HepG2 (cell line): ENCODE measurements around the gene WARS2. TPM values are rescaled to one million over a fixed set of nuclear protein-coding genes. Genes with fewer than 3 reads are reported as not detected.
"Not testable (repeated sequence)": the region's sequence is repeated elsewhere in the genome, so short reads cannot be mapped to it uniquely, and the experiment has no call there.

Experiments
- ATAC-seq: fragments of 200-7000 bp; cut with Tn5 transposase; 3 replicates; pipeline ENCODE4 v1.9.1; 2020; ENCODE audit warnings: mild to moderate bottlenecking, moderate library complexity
- BruUV-seq: library from RNA; stranded (reverse); fragments of 400-500 nt; replicated peaks from 2 replicates; lab custom pipeline; 2021; lab: Mats Ljungman, UMichigan
- CTCF ChIA-PET: fragments of 300-600 bp; formaldehyde crosslinking; extraction: SDS; loops from one replicate; lab custom pipeline; 2021; ENCODE audit warnings: low total read pairs, inconsistent platforms, low intra/inter-chr PET ratio; lab: Yijun Ruan, JAX
- POLR2A ChIA-PET: fragments of 350-600 bp; sonication (Branson Sonifier 250); formaldehyde crosslinking; loops from one replicate; lab custom pipeline; 2020; ENCODE audit warnings: antibody characterized with exemption, inconsistent platforms; lab: Yijun Ruan, JAX
- DNase-seq: peaks from one replicate; pipeline ENCODE4 v3.0.0-alpha.2; 2015; ENCODE audit warnings: low spot score
- FAIRE-seq: peaks from 3 replicates; lab custom pipeline; 2011; peaks lifted over from hg19 to GRCh38; lab: Jason Lieb, UNC
- H2AFZ ChIP-seq: one replicate; pipeline ENCODE4 v1.6.1; 2011; ENCODE audit warnings: low read length, inconsistent platforms
- H3K27ac ChIP-seq: fragments of 300-600 bp; 3 replicates; pipeline ENCODE4 v1.8.0; 2011; ENCODE audit warnings: mixed run types, mild to moderate bottlenecking, mixed read lengths, low read length, inconsistent platforms; ENCODE audit not compliant: insufficient read depth; ENCODE audit errors: extremely low read length
- H3K27me3 ChIP-seq, 2 experiments: fragments of 200-600 bp in 1 of 2; 2 replicates in 1 of 2; 3 replicates in 1 of 2; pipeline versions ENCODE4 v1.6.0 to v1.8.0; 2011; ENCODE audit warnings: low read length in 2 of 2, mild to moderate bottlenecking in 2 of 2, moderate library complexity in 2 of 2, inconsistent platforms in 1 of 2; ENCODE audit not compliant: insufficient read depth in 2 of 2, control insufficient read depth in 1 of 2
- H3K36me3 ChIP-seq, 2 experiments: fragments of 200-600 bp in 1 of 2; replicated peaks in 1 of 2; 2 replicates in 1 of 2; 3 replicates in 1 of 2; pipeline versions ENCODE4 v1.5.1 to v1.8.0; 2011; ENCODE audit warnings: low read length in 2 of 2, inconsistent platforms in 1 of 2; ENCODE audit not compliant: insufficient read depth in 2 of 2, control insufficient read depth in 1 of 2
- H3K4me1 ChIP-seq: 2 replicates; pipeline ENCODE4 v1.5.1; 2012; ENCODE audit warnings: low read length, inconsistent platforms; ENCODE audit not compliant: insufficient read depth
- H3K4me2 ChIP-seq: 2 replicates; pipeline ENCODE4 v1.6.0; 2011; ENCODE audit warnings: low read depth, low read length, inconsistent platforms
- H3K4me3 ChIP-seq, 3 experiments: fragments of 200-600 bp in 1 of 3; sonication (generic), shearing (Covaris generic) in 1 of 3; replicated peaks in 1 of 3; 2 replicates each; pipeline ENCODE4 v1.5.1; 2011 to 2016; ENCODE audit warnings: low read length in 3 of 3, inconsistent platforms in 2 of 3, low read depth in 2 of 3, mild to moderate bottlenecking in 2 of 3, control low read depth in 1 of 3, mixed read lengths in 1 of 3; ENCODE audit not compliant: insufficient read depth in 1 of 3
- H3K79me2 ChIP-seq: one replicate; pipeline ENCODE4 v1.6.1; 2011; ENCODE audit warnings: low read length, inconsistent platforms; ENCODE audit not compliant: insufficient read depth
- H3K9ac ChIP-seq: 2 replicates; pipeline ENCODE4 v1.6.0; 2011; ENCODE audit warnings: mild to moderate bottlenecking, low read depth, low read length, inconsistent platforms; ENCODE audit not compliant: insufficient read depth
- H3K9me3 ChIP-seq: 2 replicates; pipeline ENCODE4 v1.5.1; 2012; ENCODE audit warnings: mild to moderate bottlenecking, low read length
- H4K20me1 ChIP-seq: 2 replicates; pipeline ENCODE4 v1.6.0; 2011; ENCODE audit warnings: inconsistent platforms, mild to moderate bottlenecking, low read length, moderate library complexity; ENCODE audit not compliant: insufficient read depth
- HMGA1 ChIP-seq: sonication (generic); formaldehyde crosslinking; conservative IDR thresholded peaks from 2 replicates; pipeline ENCODE4 v1.4.0; 2020; ENCODE audit warnings: missing genetic modification reagents
- HOXA7 ChIP-seq: sonication (generic); formaldehyde crosslinking; IDR thresholded peaks from 2 replicates; pipeline ENCODE4 v1.8.1; 2022; ENCODE audit warnings: mild to moderate bottlenecking, missing genetic modification reagents, moderate library complexity
- JDP2 ChIP-seq: sonication (generic); formaldehyde crosslinking; IDR thresholded peaks from 2 replicates; pipeline ENCODE4 v1.8.1; 2022; ENCODE audit warnings: missing genetic modification reagents, borderline replicate concordance
- SRSF4 ChIP-seq: fragments of 200-400 bp; formaldehyde crosslinking; IDR thresholded peaks from one replicate; pipeline ENCODE4 v1.6.1; 2018; ENCODE audit warnings: mild to moderate bottlenecking, low read depth, low read length, moderate library complexity; ENCODE audit not compliant: poor library complexity, severe bottlenecking
- WGBS: methylation state at CpG from one replicate; pipeline ENCODE4 v1.1.6; 2017; ENCODE audit warnings: low lambda C conversion rate; 5-methylcytosine and 5-hydroxymethylcytosine counted together
- in situ Hi-C: cut with HindIII; loops from 2 replicates; pipeline ENCODE4 v1.10.0; 2017; ENCODE audit warnings: low pct_unique_long_range_greater_than_20kb; ENCODE audit not compliant: extremely low pct_ligation_motif_present
- intact Hi-C: fragments of 100-400 bp; cut with micrococcal nuclease; formaldehyde crosslinking; loops from one replicate; pipeline ENCODE4 v1.10.0; 2022; ENCODE audit not compliant: unreplicated experiment
- polyA plus RNA-seq, 8 experiments: library from polyadenylated mRNA; depleted of rRNA in 3 of 8; stranded (reverse) in 7 of 8; unstranded in 1 of 8; fragments of >200 nt; fragmentation: Illumina TruSeq in 4 of 8; extraction: Trizol in 4 of 8; gene quantifications; 2 replicates each; pipeline versions ENCODE4 v1.2.1 to v1.2.3, GENCODE V29; 2011 to 2016; ENCODE audit warnings: low read depth in 4 of 8, missing spikeins in 1 of 8, mixed read lengths in 1 of 8; ENCODE audit not compliant: insufficient read depth in 1 of 8
- total RNA-seq, 5 experiments: library from RNA; depleted of rRNA; stranded (reverse); fragments of >200 nt; fragmentation: Illumina TruSeq; extraction: Trizol; gene quantifications; 2 replicates each; pipeline ENCODE4 v1.2.3, GENCODE V29; 2016; ENCODE audit warnings: low read depth in 1 of 5
- TF ChIP-seq, protein P1 (sequence below): sonication (generic); formaldehyde crosslinking; IDR thresholded peaks from 2 replicates; pipeline ENCODE4 v1.4.0; 2020; ENCODE audit warnings: missing genetic modification reagents, mild to moderate bottlenecking, borderline replicate concordance
- TF ChIP-seq, protein P2 (sequence below): IDR thresholded peaks from 2 replicates; pipeline ENCODE4 v1.6.1; 2016; ENCODE audit warnings: missing biosample characterization, missing genetic modification reagents, low read depth

Gene WARS2
- total and polyA plus RNA-seq, 2 of the 13 experiments (the other 11 are each of a cell fraction or from before 2014, with no cell fraction given): 12.4 to 18.8 TPM

GRCh38 chr1:119179051-119179450 is 38.6 kb upstream of the WARS2 start:
- no TSS peak for BruUV-seq
- CTCF ChIA-PET: no interaction called here

DNA sequence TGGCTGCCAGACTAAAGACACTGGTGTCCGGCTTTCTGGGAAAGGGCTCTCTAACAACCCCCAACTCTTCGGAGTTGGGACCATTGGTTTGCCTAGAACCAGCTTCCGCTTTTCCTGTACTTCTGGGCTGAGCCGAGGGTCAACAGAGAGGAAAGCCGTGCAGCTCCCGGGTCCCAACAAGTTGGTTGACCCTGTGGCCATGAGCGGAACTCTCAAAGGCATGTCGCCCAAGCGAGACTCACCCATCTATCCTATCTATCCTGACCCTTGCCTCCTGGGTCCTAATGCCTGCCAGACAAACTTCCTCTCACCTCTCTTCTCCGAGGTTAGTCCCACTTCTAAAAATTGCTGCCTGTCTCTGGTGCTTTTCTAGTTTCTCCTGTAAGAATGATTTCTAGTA is 32.5 kb upstream of the WARS2 start:
- POLR2A ChIA-PET, H3K4me1 ChIP-seq, H2AFZ ChIP-seq, intact Hi-C loops, H3K36me3 ChIP-seq, CTCF ChIA-PET, H4K20me1 ChIP-seq, H3K27me3 ChIP-seq, DNase-seq, ATAC-seq, FAIRE-seq, BruUV-seq, H3K79me2 ChIP-seq, H3K27ac ChIP-seq, H3K4me3 ChIP-seq, in situ Hi-C loops, H3K4me2 ChIP-seq, H3K9me3 ChIP-seq, H3K9ac ChIP-seq: not testable (repeated sequence)
- 97% methylated on average over 5 of the region's 10 CpGs for WGBS

More at GRCh38 chr1:119179051-119179450, 38.6 kb upstream of the WARS2 start:
- TF ChIP-seq, protein P1, sequence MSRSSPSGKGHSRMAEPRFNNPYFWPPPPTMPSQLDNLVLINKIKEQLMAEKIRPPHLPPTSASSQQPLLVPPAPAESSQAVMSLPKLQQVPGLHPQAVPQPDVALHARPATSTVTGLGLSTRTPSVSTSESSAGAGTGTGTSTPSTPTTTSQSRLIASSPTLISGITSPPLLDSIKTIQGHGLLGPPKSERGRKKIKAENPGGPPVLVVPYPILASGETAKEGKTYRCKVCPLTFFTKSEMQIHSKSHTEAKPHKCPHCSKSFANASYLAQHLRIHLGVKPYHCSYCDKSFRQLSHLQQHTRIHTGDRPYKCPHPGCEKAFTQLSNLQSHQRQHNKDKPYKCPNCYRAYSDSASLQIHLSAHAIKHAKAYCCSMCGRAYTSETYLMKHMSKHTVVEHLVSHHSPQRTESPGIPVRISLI (CRISPR knock-in tag): no peak
- no peak for TF ChIP-seq HOXA7 (CRISPR knock-in tag)
- no peak for TF ChIP-seq SRSF4
- TF ChIP-seq, protein P2, sequence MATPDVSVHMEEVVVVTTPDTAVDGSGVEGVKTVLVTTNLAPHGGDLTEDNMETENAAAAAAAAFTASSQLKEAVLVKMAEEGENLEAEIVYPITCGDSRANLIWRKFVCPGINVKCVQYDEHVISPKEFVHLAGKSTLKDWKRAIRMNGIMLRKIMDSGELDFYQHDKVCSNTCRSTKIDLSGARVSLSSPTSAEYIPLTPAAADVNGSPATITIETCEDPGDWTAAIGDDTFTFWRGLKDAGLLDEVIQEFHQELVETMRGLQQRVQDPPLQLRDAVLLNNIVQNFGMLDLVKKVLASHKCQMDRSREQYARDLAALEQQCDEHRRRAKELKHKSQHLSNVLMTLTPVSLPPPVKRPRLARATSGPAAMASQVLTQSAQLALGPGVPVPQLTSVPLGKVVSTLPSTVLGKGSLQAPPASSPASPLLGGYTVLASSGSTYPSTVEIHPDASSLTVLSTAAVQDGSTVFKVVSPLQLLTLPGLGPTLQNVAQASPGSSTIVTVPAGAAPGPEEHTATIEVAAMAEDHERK: no peak
- TF ChIP-seq HMGA1 (CRISPR knock-in tag): no peak
- no peak for TF ChIP-seq JDP2 (CRISPR knock-in tag)
- POLR2A ChIA-PET: no interaction called here
- no peak overlapping the region for H3K4me2 ChIP-seq
- no peaks in the 10 kb centered on the region for H3K9me3 ChIP-seq
- no peaks in the 10 kb centered on the region for H3K4me1 ChIP-seq
- no peak overlapping the region for H3K4me3 ChIP-seq
- in situ Hi-C loops: no loop called here
- H3K27me3 ChIP-seq: no peaks in the 10 kb centered on the region
- no peak for DNase-seq
- WGBS: 92% methylated on average over 5 of the region's 22 CpGs
- H3K79me2 ChIP-seq: no peaks in the 10 kb centered on the region
- H3K27ac ChIP-seq: no peak overlapping the region
- no peak for ATAC-seq
- H3K9ac ChIP-seq: no peak overlapping the region
- FAIRE-seq: no peak
- no peak overlapping the region for H2AFZ ChIP-seq
- intact Hi-C loops: no loop called here
- H4K20me1 ChIP-seq: no peaks in the 10 kb centered on the region
- peaks cover 0 to 3% of the 10 kb centered on the region in 2 experiments; a peak in 1 of 5 replicates for H3K36me3 ChIP-seq

DNA sequence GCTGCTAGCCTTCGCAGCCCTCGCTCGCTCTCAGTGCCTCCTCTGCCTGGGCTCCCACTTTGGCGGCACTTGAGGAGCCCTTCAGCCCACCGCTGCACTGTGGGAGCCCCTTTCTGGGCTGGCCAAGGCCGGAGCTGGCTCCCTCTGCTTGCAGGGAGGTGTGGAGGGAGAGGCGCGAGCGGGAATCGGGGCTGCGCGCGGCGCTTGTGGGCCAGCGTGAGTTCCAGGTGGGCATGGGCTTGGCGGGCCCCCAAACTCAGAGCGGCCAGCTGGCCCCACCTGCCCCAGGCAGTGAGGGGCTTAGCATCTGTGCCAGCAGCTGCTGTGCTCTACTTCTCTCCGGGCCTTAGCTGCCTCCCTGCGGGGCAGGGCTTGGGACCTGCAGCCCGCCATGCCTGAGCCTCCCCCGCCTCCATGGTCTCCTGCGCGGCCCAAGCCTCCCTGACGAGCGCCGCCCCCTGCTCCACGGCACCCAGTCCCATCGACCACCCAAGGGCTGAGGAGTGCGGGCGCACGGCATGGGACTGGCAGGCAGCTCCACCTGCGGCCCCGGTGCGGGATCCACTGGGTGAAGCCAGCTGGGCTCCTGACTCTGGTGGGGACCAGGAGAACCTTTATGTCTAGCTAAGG is 31.0 kb upstream of the WARS2 start:
- H4K20me1 ChIP-seq, ATAC-seq, H3K27me3 ChIP-seq, H3K36me3 ChIP-seq, BruUV-seq, H3K4me1 ChIP-seq, H3K27ac ChIP-seq, H3K9me3 ChIP-seq, in situ Hi-C loops, CTCF ChIA-PET, intact Hi-C loops, H3K4me2 ChIP-seq, DNase-seq, FAIRE-seq, POLR2A ChIA-PET, H3K4me3 ChIP-seq, H2AFZ ChIP-seq, H3K9ac ChIP-seq, H3K79me2 ChIP-seq: not testable (repeated sequence)
- 98% methylated on average over 6 of the region's 34 CpGs for WGBS
